A673 (cell line): ENCODE data around the gene NT5C1B.

Experiments used
- EZH2 ChIP-seq: fragments of 200-600 bp; sonication (generic); IDR thresholded peaks from 2 replicates; pipeline ENCODE4 v1.6.1; 2017; ENCODE audit warnings: borderline replicate concordance, low read depth, mild to moderate bottlenecking, mixed read lengths, antibody characterized with exemption, low read length; ENCODE audit not compliant: poor library complexity, severe bottlenecking
- TF ChIP-seq, protein P1 (sequence below): fragments of 300-800, 200-600 bp; sonication (generic); conservative IDR thresholded peaks from 2 replicates; pipeline ENCODE4 v1.5.1; 2017; ENCODE audit warnings: low read depth, mild to moderate bottlenecking, antibody characterized with exemption, low read length, moderate library complexity, mixed read lengths

- TF ChIP-seq, protein P1, sequence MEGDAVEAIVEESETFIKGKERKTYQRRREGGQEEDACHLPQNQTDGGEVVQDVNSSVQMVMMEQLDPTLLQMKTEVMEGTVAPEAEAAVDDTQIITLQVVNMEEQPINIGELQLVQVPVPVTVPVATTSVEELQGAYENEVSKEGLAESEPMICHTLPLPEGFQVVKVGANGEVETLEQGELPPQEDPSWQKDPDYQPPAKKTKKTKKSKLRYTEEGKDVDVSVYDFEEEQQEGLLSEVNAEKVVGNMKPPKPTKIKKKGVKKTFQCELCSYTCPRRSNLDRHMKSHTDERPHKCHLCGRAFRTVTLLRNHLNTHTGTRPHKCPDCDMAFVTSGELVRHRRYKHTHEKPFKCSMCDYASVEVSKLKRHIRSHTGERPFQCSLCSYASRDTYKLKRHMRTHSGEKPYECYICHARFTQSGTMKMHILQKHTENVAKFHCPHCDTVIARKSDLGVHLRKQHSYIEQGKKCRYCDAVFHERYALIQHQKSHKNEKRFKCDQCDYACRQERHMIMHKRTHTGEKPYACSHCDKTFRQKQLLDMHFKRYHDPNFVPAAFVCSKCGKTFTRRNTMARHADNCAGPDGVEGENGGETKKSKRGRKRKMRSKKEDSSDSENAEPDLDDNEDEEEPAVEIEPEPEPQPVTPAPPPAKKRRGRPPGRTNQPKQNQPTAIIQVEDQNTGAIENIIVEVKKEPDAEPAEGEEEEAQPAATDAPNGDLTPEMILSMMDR: no peak
- no peak for TF ChIP-seq EZH2
These were observed 20.7 kb upstream of the NT5C1B start for GRCh38 chr2:18610090-18610489.
